H9 (cell line): Measurements from ENCODE around the gene KLRC1. TPM values are rescaled to one million over a fixed set of nuclear protein-coding genes. Genes with fewer than 3 reads are reported as not detected.
A peak's percentile ranks its signal among the peaks of the same experiment; 100 is the strongest.

ENCODE experiments used
- DNase-seq: peaks from one replicate; pipeline ENCODE4 v3.0.0-alpha.2; 2017
- H2AFZ ChIP-seq: one replicate; pipeline ENCODE4 v1.6.1; 2013; ENCODE audit warnings: mild to moderate bottlenecking, low read length, control low read depth, moderate library complexity
- H2AK5ac ChIP-seq: 2 replicates; pipeline ENCODE4 v1.6.1; 2013; ENCODE audit warnings: low read length, control low read depth, mixed read lengths; ENCODE audit not compliant: insufficient read length
- H2BK120ac ChIP-seq: one replicate; pipeline ENCODE4 v1.6.1; 2013; ENCODE audit warnings: low read depth, mild to moderate bottlenecking, low read length, control low read depth, inconsistent platforms; ENCODE audit not compliant: poor library complexity, severe bottlenecking
- H2BK12ac ChIP-seq: 2 replicates; pipeline ENCODE4 v1.6.1; 2013; ENCODE audit warnings: low read length, control low read depth, mixed read lengths, low read depth; ENCODE audit not compliant: insufficient read length
- H2BK15ac ChIP-seq: 2 replicates; pipeline ENCODE4 v1.6.1; 2013; ENCODE audit warnings: low read depth, low read length, control low read depth
- H2BK20ac ChIP-seq: one replicate; pipeline ENCODE4 v1.6.1; 2013; ENCODE audit warnings: low read depth, mild to moderate bottlenecking, low read length, control low read depth, inconsistent platforms; ENCODE audit not compliant: poor library complexity, severe bottlenecking
- H2BK5ac ChIP-seq: 2 replicates; pipeline ENCODE4 v1.6.1; 2013; ENCODE audit warnings: low read length, control low read depth, mixed read lengths; ENCODE audit not compliant: insufficient read length
- H3K14ac ChIP-seq: 2 replicates; pipeline ENCODE4 v1.6.1; 2013; ENCODE audit warnings: low read length, control low read depth; ENCODE audit not compliant: insufficient read depth
- H3K18ac ChIP-seq: 2 replicates; pipeline ENCODE4 v1.6.1; 2013; ENCODE audit warnings: low read depth, mild to moderate bottlenecking, mixed read lengths, low read length, control low read depth; ENCODE audit not compliant: insufficient read length
- H3K23ac ChIP-seq: 2 replicates; pipeline ENCODE4 v1.6.1; 2013; ENCODE audit warnings: low read length, control low read depth, mixed read lengths, low read depth; ENCODE audit not compliant: insufficient read length
- H3K23me2 ChIP-seq: 2 replicates; pipeline ENCODE4 v1.6.1; 2013; ENCODE audit warnings: low read depth, mild to moderate bottlenecking, mixed read lengths, low read length, control low read depth; ENCODE audit not compliant: insufficient read length, poor library complexity, severe bottlenecking
- H3K27ac ChIP-seq: 2 replicates; pipeline ENCODE4 v1.5.1; 2013; ENCODE audit warnings: low read length, control low read depth, mixed read lengths, low read depth; ENCODE audit not compliant: insufficient read length
- H3K27me3 ChIP-seq: 2 replicates; pipeline ENCODE4 v1.6.1; 2013; ENCODE audit warnings: low read length, control low read depth, inconsistent platforms; ENCODE audit not compliant: insufficient read depth
- H3K4ac ChIP-seq: 2 replicates; pipeline ENCODE4 v1.6.1; 2013; ENCODE audit warnings: low read depth, mild to moderate bottlenecking, control low read depth, inconsistent platforms, low read length, moderate library complexity
- H3K4me1 ChIP-seq: 2 replicates; pipeline ENCODE4 v1.6.1; 2013; ENCODE audit warnings: low read length, control low read depth, inconsistent platforms; ENCODE audit not compliant: insufficient read depth
- H3K4me2 ChIP-seq: 2 replicates; pipeline ENCODE4 v1.6.1; 2013; ENCODE audit warnings: low read length, control low read depth, mixed read lengths; ENCODE audit not compliant: insufficient read length, insufficient read depth
- H3K56ac ChIP-seq: 2 replicates; pipeline ENCODE4 v1.6.1; 2013; ENCODE audit warnings: low read depth, mild to moderate bottlenecking, mixed read lengths, low read length, control low read depth; ENCODE audit not compliant: insufficient read length
- H3K79me1 ChIP-seq: 2 replicates; pipeline ENCODE4 v1.6.1; 2013; ENCODE audit warnings: low read depth, mild to moderate bottlenecking, moderate library complexity, low read length, control low read depth, inconsistent platforms; ENCODE audit not compliant: insufficient read depth, poor library complexity, severe bottlenecking
- H3K79me2 ChIP-seq: 2 replicates; pipeline ENCODE4 v1.6.1; 2013; ENCODE audit warnings: low read length, control low read depth, inconsistent platforms; ENCODE audit not compliant: insufficient read depth
- H3K9ac ChIP-seq: 2 replicates; pipeline ENCODE4 v1.6.1; 2013; ENCODE audit warnings: low read length, control low read depth, mixed read lengths; ENCODE audit not compliant: insufficient read length; ENCODE audit errors: extremely low read depth
- H3K9me3 ChIP-seq: one replicate; pipeline ENCODE4 v1.6.1; 2013; ENCODE audit warnings: low read depth, low read length, inconsistent platforms; ENCODE audit not compliant: control insufficient read depth
- H3T11ph ChIP-seq: one replicate; pipeline ENCODE4 v1.6.1; 2013; ENCODE audit warnings: mild to moderate bottlenecking, low read length, control low read depth, inconsistent platforms
- H4K20me1 ChIP-seq: one replicate; pipeline ENCODE4 v1.6.1; 2013; ENCODE audit not compliant: control insufficient read depth, insufficient read length, insufficient read depth
- H4K5ac ChIP-seq: 2 replicates; pipeline ENCODE4 v1.6.1; 2013; ENCODE audit warnings: low read depth, mild to moderate bottlenecking, mixed read lengths, low read length, control low read depth; ENCODE audit not compliant: insufficient read length
- H4K8ac ChIP-seq: replicated peaks from 2 replicates; pipeline ENCODE4 v1.6.1; 2013; ENCODE audit warnings: low read length, control low read depth, mixed read lengths, low read depth; ENCODE audit not compliant: insufficient read length
- H4K91ac ChIP-seq: 2 replicates; pipeline ENCODE4 v1.6.1; 2013; ENCODE audit warnings: low read depth, mild to moderate bottlenecking, moderate library complexity, mixed read lengths, low read length, control low read depth; ENCODE audit not compliant: insufficient read length
- H3K27ac Mint-ChIP-seq, 3 experiments: 2 replicates in 2 of 3; 3 replicates in 1 of 3; pipeline ENCODE4 v1.8.0; 2020 to 2021; ENCODE audit warnings: mixed read lengths in 3 of 3, mild to moderate bottlenecking in 1 of 3, moderate library complexity in 1 of 3
- H3K27me3 Mint-ChIP-seq: 2 replicates; pipeline ENCODE4 v1.8.0; 2021; ENCODE audit warnings: low read depth, mild to moderate bottlenecking, moderate library complexity, mixed read lengths
- H3K36me3 Mint-ChIP-seq, 3 experiments: 2 replicates in 2 of 3; 3 replicates in 1 of 3; pipeline ENCODE4 v1.8.0; 2020 to 2021; ENCODE audit warnings: low read depth in 3 of 3, mixed read lengths in 3 of 3; ENCODE audit not compliant: insufficient read depth in 1 of 3
- H3K4me1 Mint-ChIP-seq, 2 experiments: 2 replicates each; pipeline ENCODE4 v1.8.0; 2020; ENCODE audit warnings: mixed read lengths in 2 of 2
- H3K4me3 Mint-ChIP-seq, 2 experiments: 2 replicates in 1 of 2; 3 replicates in 1 of 2; pipeline ENCODE4 v1.8.0; 2020 to 2021; ENCODE audit warnings: mild to moderate bottlenecking in 2 of 2, mixed read lengths in 2 of 2, moderate library complexity in 1 of 2
- H3K9me3 Mint-ChIP-seq, 2 experiments: 2 replicates in 1 of 2; 3 replicates in 1 of 2; pipeline ENCODE4 v1.8.0; 2020; ENCODE audit warnings: mild to moderate bottlenecking in 2 of 2, mixed read lengths in 2 of 2, moderate library complexity in 1 of 2
- WGBS: extraction: QIAGEN DNeasy Blood & Tissue Kit; methylation state at CpG from one replicate; pipeline ENCODE4 v1.1.7; 2013; ENCODE audit warnings: missing lambda C conversion rate, low lambda C conversion rate, mixed read lengths; ENCODE audit not compliant: insufficient read length; ENCODE audit errors: extremely low coverage; 5-methylcytosine and 5-hydroxymethylcytosine counted together
- total RNA-seq: library from RNA; stranded (reverse); gene quantifications from 2 replicates; pipeline ENCODE4 v1.2.1, GENCODE V29; 2021
- TF ChIP-seq, protein P1 (sequence below): fragments of 200-600 bp; sonication (generic); conservative IDR thresholded peaks from 3 replicates; pipeline ENCODE4 v1.8.0; 2021; ENCODE audit warnings: antibody characterized with exemption, mild to moderate bottlenecking

The KLRC1 gene
- total RNA-seq, 1 experiment from 2014 or later, result not detected

DNA sequence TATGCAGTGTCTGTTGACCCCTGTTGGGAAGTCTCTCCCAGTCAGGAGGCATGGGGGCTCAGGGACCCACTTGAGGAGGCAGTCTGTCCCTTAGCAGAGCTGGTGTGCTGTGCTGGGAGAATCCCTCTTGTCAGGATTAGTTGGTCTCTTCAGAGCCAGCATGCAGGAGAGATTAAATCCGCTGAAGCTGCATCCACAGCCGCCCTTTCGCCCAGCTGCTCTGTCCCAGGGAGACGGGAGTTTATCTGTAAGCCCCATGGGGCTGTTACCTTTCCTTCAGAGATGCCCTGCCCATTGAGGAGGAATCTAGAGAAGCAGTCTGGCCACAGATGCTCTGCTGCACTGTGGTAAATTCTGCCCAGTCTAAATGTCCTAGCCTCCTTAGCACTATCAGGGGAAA, 13.1 kb upstream of the KLRC1 start:
- Histone ChIP-seq H3K27me3 (no peaks in the 10 kb centered on the region), H3K18ac (no peak overlapping the region), H3K9ac (no peak overlapping the region), H4K8ac (no peak overlapping the region), H2BK120ac (no peak overlapping the region), H2BK12ac (no peak overlapping the region), H3K23ac (no peak overlapping the region), H3K23me2 (no peaks in the 10 kb centered on the region), H3K79me2 (no peaks in the 10 kb centered on the region), H2BK5ac (no peak overlapping the region), H2BK15ac (no peak overlapping the region), H3K27ac (no peak overlapping the region), H3K14ac (no peak overlapping the region), H4K5ac (no peak overlapping the region), H2BK20ac (no peak overlapping the region), H3K4me2 (no peak overlapping the region), H3K56ac (no peak overlapping the region), H2AFZ (no peak overlapping the region), H3K9me3 (no peaks in the 10 kb centered on the region), H4K91ac (no peak overlapping the region), H3T11ph (no peak overlapping the region), H3K4me1 (no peaks in the 10 kb centered on the region), H4K20me1 (no peaks in the 10 kb centered on the region), H3K79me1 (no peaks in the 10 kb centered on the region), H3K4ac (no peak overlapping the region), H2AK5ac (no peak overlapping the region)
- H3K4me1 Mint-ChIP-seq, result peaks cover 0 to 4% of the 10 kb centered on the region in 2 experiments; a peak in 2 of 4 replicates
- peaks cover 2% of the 10 kb centered on the region in 2 experiments; a peak in 1 of 5 replicates for H3K9me3 Mint-ChIP-seq
- WGBS, result no CpG with 5 or more reads among the region's 4 CpGs
- DNase-seq, result peak; percentile 25
- peak overlapping the region in 1 of 3 experiments; percentile 63; a peak in 1 of 7 replicates for H3K27ac Mint-ChIP-seq
- H3K36me3 Mint-ChIP-seq, result peaks cover 0 to 12% (median 0%) of the 10 kb centered on the region in 3 experiments; a peak in 2 of 7 replicates
- no peak overlapping the region for H3K4me3 Mint-ChIP-seq
- H3K27me3 Mint-ChIP-seq, result no peaks in the 10 kb centered on the region
- TF ChIP-seq, protein P1, sequence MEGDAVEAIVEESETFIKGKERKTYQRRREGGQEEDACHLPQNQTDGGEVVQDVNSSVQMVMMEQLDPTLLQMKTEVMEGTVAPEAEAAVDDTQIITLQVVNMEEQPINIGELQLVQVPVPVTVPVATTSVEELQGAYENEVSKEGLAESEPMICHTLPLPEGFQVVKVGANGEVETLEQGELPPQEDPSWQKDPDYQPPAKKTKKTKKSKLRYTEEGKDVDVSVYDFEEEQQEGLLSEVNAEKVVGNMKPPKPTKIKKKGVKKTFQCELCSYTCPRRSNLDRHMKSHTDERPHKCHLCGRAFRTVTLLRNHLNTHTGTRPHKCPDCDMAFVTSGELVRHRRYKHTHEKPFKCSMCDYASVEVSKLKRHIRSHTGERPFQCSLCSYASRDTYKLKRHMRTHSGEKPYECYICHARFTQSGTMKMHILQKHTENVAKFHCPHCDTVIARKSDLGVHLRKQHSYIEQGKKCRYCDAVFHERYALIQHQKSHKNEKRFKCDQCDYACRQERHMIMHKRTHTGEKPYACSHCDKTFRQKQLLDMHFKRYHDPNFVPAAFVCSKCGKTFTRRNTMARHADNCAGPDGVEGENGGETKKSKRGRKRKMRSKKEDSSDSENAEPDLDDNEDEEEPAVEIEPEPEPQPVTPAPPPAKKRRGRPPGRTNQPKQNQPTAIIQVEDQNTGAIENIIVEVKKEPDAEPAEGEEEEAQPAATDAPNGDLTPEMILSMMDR, result no peak
